ENCODE results near the gene PPARD.
"Not testable (repeated sequence)": the region's sequence is repeated elsewhere in the genome, so short reads cannot be mapped to it uniquely, and the experiment has no call there.

The PPARD gene

GRCh38 chr6:35312076-35312800 is 30.1 kb upstream of the PPARD start:
- no peak for DNase-seq (ENCODE audit: low read depth, low spot score)

GRCh38 chr6:35312807-35313206 is 29.6 kb upstream of the PPARD start:
- no peak for DNase-seq (ENCODE audit: low read depth, low spot score)

- no peak for DNase-seq (ENCODE audit: low read depth, low spot score)
These were observed 24.7 kb upstream of the PPARD start for GRCh38 chr6:35317483-35318195.

GRCh38 chr6:35318196-35319171 is 23.9 kb upstream of the PPARD start:
- DNase-seq (ENCODE audit: low read depth, low spot score) = peak; percentile 46

- no peak for DNase-seq (ENCODE audit: low read depth, low spot score)
These were observed 22.9 kb upstream of the PPARD start for GRCh38 chr6:35319346-35320030.

GRCh38 chr6:35320031-35320410 is 22.3 kb upstream of the PPARD start:
- no peak for DNase-seq (ENCODE audit: low read depth, low spot score)

- DNase-seq (ENCODE audit: low read depth, low spot score) = no peak
These were observed 21.3 kb upstream of the PPARD start for GRCh38 chr6:35321091-35321490.

GRCh38 chr6:35327349-35328027 is 14.9 kb upstream of the PPARD start:
- DNase-seq (ENCODE audit: low read depth, low spot score) = no peak

- DNase-seq (ENCODE audit: low read depth, low spot score) = no peak
These were observed 14.1 kb upstream of the PPARD start for GRCh38 chr6:35328108-35328723.

GRCh38 chr6:35328965-35329364 is 13.4 kb upstream of the PPARD start:
- DNase-seq (ENCODE audit: low read depth, low spot score) = not testable (repeated sequence)

- DNase-seq (ENCODE audit: low read depth, low spot score) = no peak
These were observed 11.7 kb upstream of the PPARD start for GRCh38 chr6:35330541-35331119.

GRCh38 chr6:35332074-35332887 is 10.1 kb upstream of the PPARD start:
- not testable (repeated sequence) for DNase-seq (ENCODE audit: low read depth, low spot score)

GRCh38 chr6:35341557-35341956 is 801 bp upstream of the PPARD start:
- DNase-seq (ENCODE audit: low read depth, low spot score) = no peak

GRCh38 chr6:35343092-35343834 is 905 bp downstream of the PPARD start:
- no peak for DNase-seq (ENCODE audit: low read depth, low spot score)

GRCh38 chr6:35343835-35344550 is 1.6 kb downstream of the PPARD start:
- DNase-seq (ENCODE audit: low read depth, low spot score) = no peak

- DNase-seq (ENCODE audit: low read depth, low spot score) = no peak
These were observed 9.1 kb downstream of the PPARD start for GRCh38 chr6:35351422-35351821.

GRCh38 chr6:35352735-35353134 is 10.4 kb downstream of the PPARD start:
- DNase-seq (ENCODE audit: low read depth, low spot score) = no peak
